CD4-positive, alpha-beta T cell treated with Interferon alpha-2 for 1 hour (primary cell): ENCODE results near the gene TNS1.

Experiments used
- DNase-seq, 2 donors: peaks; one replicate each; pipeline ENCODE4 v3.0.0-alpha.2; 2020 to 2022

Gene TNS1

DNA sequence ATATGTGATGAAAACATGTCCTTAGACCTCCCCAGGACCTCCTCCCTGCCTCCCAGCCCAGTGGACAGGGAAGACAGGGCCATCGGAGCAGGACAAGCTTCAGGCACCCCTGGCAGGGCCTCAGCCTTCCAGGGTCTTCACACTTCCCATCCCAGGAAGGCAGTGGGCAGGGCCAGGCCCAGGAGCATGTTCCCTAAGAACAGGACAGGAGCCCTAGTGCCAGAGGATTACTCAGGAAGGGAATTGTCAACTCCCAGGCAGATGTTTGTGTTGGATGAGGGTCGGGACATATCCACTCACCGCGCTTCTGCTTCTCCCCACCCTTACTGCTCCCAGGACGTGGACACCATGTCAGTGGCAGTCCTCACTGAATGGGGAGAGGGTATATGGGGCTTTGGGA, 138.9 kb downstream of the TNS1 start:
- DNase-seq, result no peak

DNA sequence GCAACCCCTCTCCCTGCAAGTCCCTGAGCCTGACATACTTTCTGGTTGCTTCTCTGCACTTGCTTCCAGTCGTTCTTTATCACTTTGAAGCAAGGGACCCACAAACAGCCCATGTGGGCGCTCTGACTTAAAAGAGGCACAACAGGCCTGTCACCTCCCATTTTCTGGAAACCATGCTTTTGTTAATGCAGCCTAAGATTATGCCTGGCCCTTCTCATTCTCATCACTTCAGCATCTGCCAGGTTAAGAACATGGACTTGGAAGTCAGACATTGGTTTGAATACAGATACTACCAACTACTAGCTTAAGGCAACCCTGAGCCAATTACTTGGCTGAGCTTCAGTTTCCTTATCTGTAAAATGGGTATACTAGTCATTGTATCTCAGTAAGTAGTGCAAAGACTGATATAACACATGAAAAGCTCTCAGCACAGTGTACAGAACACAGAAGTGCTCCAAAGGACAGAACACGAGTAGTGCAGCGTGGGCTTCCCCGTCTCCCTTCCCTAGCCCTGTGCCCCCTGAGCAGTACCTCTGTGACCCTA, 141.4 kb downstream of the TNS1 start:
- DNase-seq, result no peak

DNA sequence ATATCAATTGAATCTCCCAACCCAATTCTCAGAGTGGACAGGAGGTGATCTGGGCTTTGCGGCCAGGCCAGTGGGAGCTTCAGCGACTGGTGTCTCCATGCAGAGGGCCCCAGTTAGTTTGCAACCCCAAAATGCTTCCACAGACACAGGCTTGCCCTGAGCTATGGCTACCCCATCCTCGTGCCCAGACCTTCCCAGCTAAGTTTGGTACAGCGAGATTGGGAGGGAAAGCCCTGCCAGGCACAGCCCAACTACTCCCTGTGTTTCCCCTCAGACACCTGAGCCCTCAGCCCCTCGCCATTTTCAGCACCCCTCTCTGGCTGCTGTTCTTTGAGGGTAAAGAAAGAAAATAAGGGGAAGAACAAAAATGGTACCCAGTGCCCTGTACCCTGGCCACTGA, 142.9 kb downstream of the TNS1 start:
- no peak for DNase-seq

DNA sequence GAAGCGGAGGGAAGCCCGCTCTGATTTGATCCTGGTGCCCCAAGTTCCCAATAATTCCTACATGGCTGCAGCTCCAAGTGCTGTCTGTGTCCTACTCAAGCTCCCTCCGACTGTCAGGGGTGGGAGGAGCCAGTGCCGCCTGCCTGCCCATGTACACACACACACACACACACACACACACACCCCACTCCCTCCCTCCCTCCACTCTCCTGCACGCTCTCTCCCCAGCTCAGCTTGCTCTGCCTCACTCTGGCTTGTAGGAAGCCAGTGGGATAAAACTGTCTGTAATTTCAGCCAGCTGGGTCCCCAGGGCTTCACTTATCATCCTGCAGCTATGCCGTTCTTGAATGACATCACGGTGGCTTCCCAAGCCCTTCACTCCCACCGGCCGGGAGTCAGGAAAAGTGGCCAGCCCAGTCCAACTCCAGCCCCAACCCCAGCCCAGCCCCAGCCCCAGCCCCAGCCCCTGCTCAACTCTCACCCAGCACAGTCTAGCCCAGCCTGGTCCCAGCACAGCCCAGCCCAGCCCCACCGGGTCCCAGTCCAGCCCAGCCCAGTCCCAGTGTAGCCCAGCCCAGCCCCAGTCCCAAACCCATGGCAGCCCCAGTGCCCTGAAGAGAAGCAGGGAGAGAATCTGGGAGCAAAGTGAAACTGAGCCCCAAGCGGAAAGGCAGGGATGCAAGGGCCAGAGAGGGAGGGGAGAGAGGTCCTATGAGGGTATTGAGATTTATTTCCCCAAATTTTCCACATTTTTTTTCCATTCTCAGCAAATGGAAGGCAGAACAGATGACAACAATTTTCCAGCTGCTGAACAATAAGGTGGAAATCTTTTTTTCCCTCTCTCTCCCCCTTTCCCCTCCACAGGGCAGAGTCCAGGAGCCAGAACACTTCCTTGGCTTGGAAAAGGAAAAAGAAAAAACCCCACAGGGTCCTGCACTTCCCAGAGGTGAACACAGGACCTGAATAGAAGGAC, 144.0 kb downstream of the TNS1 start:
- no peak for DNase-seq

DNA sequence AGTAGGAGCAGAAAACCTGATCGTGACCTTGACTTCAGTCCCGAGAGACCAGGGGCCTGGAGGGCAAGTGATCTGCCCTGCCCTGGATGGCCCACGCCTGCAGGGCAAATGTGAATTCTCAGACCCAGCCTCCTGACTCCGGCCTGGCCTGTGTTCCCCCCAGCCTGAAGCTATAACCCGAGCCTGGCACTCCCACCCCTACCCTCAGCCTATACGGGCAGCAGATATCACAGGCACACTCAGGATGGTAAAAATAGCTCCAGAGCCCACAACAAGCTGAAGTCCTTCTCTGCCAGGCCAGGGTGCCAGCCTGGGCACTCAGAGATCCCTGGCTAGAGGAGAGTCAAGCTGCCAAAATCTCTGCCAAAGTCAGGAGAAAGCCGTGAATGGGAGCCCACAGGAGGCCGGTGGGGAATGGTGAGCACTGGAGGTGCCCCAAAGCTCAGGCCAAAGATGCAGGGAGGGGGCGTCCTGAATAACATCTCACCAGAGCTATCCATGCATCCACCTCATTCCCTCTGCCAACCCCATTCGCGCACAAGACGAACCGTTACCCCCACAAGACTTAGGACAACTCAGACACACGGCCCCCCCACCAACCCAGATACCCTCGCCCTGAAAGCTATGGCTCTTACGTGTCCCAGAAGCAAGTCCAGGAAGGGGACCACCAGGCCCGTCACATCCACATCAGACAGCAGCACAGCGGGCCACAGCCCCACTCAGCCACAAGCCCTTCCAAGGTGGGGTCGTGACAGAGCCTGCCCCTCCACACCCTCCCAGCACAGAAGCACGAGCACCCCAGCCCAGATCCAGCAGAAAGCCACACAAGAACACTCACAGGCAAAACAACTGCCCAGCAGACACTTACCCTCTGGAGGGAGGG, 144.9 kb downstream of the TNS1 start:
- no peak for DNase-seq

DNA sequence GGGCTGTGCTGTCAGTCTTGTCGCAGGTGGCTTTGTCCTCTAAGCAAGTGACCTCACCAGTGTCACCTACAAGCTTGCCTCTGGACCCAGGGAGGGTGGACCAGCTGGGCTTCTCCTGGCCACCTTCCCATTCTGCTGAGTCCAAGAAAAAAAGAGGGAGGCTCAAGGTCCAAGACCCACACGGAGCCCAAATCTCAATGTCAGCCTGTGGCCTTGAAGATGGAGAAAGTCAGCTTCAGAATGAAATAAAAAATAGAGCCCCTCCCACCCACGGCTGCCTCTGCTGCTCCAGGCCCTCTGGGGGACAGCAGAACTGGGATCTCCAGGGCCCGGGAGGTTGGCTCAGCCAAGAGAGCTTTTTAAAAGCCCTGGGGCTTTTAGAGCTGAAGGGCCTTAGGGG, 145.9 kb downstream of the TNS1 start:
- no peak for DNase-seq

DNA sequence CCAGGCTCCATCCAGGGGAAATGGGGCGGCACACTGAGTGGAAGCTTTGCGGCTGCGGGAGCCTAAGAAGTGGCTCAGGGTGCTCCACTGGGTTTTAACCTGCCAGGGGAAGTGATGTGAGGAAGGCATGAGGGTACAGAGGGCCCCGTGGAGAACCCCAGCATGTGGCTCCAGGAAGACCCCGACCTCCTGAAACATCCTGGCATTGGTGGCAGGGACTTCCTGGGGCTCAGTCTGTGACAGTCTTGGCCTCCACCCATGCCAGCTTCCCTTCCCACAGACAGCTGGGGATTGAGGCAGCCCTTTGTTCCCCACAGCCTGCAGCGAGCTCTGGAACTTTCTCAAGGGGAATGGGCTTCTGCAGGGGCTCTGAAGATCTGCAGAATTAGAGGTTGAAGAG, 146.6 kb downstream of the TNS1 start:
- no peak for DNase-seq

DNA sequence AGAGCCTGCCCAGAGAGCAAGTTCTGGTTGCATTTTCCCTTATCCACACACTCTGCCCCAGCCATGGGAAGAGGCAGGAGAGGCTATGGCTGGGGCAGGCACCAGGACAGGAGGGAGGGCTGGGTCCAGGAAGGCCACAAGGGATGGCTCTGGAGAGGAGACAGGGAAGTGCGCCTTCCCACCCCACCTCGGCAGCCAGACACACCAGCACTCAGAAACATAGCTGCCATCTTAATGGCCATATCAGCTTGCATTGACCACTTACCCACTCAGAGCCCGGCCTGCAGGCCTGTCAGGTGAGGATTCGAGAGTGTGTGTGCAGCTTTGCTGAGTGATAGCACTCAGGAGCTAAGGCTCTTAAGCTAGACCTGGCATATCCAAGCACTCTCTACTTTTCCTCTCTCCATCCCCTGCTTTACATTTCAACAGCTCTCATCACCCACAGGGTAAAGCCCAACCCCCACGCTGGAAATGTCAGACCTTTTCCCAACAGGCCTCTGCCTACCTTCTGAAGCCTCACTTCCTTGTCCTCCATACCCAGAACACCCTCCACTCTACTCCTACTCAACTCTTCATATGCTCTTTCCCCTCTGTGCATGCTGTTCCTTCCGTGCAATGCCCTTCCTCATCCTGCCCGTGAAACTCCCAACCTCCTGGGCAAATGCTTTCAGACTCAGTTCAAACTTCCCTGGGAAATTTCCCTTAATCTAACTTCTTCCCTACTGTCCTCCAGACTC, 147.9 kb downstream of the TNS1 start:
- no peak for DNase-seq

DNA sequence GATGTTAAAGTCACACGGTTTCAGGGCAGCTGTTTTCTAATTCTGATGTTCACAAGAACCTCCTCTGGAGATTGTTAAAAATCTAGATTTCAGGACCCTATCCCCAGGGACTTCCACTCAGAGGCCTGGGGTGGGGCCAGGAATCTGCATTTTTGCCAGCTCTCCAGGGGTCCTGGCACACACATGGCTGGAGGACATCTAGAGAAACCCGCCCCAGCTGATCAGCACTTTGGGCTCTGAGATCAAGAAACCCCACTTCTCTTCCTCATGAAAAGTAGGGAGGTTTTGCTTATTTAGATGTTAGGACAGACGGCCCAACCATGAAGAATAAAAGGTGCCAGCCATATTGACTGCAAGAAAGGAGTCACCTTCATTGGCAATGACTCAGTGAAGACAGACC, 148.8 kb downstream of the TNS1 start:
- no peak for DNase-seq

DNA sequence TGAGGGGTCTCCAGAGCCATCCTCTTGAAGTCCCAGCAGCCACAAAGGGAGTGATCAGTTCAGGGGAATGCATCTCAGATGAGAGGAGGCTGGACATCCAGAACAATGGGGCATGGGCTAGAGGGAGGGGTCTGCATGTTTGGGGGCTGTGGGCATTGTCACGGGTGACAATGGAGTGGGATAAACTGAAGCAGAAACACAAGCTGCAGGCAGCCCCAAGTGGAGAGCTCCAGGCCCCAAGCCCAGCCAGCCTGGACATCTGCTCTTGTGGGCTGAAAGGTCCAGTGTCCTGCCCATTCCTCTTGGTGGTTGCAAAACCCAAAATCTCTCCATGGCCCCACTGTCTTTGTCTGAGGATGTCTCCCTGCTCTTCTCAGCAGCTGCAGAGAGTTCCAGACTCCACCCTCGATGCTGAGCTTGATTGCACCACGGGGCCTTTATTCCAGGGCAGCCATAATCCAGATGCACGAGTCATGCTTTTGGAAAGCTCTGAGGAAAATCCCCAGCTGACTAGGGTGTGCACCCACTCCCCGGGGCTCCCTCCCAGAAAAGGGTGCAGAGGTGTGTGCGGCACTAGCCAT, 149.4 kb downstream of the TNS1 start:
- DNase-seq, result no peak

DNA sequence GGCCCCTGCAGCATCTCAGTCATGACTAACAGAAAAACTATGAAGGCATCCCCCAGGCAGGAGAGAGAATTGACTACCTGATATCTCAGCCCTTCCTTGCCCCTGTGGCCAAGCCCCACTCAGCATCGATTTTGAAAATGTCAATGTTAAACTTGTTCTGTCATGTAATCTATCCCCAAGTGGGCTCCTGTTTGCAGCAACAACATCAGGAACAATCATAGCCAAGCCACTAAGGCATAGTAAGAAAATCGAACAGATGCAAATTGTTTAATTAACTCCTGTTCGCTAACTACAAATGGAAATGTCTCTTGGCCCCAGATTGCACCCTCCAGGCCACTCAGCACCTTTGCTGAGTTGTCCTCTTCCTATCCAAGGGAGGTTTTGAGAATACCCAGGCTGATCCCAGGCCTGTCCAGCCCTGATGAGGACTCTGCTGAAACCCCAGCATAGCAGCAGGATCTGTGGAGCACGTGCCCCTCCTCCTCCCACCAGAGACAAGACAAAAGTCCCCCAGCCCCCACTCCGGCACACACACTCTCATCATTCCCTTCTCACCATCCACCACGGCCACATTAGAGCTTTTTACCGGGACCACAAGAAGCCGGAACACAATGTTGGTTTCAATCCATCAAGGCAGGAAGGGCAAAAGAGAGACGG, 150.1 kb downstream of the TNS1 start:
- DNase-seq, result no peak

DNA sequence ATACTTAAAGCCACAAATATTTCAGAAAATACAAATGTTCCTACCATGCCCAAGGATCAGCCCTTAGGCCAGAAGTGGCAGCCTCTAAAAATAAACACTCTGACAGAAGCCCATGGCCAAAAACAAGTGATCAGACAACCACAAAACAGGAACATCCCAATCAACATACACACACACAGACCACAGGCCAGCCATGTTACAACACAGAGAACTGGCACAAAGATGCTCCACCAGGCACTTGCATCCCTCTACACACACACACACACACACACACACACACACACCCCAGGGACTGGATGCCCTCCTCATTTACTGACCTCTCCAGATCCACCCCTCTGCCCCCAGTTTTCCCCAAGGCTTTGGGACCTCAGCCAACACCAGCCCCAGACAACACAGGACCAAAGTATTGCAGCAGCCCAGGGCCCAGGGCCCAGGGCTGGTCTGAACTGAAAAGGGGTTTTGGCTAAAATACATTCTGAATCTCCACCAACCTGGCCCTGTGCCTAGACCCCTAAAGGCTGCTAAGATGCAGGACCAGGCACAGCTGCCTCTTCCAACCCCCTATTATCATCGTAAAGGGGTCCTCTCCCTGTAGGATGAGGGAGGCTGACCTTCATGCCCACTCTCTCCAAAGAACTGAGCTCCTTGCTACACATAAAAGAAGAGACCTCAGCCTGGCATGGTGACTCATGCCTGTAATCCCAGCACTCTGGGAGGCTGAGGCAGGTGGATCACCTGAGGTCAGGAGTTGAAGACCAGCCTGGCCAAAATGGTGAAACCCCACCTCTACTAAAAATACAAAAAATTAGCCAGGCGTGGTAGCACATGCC, 151.4 kb downstream of the TNS1 start:
- DNase-seq, result peak in 1 of 2 donors; percentile 12

DNA sequence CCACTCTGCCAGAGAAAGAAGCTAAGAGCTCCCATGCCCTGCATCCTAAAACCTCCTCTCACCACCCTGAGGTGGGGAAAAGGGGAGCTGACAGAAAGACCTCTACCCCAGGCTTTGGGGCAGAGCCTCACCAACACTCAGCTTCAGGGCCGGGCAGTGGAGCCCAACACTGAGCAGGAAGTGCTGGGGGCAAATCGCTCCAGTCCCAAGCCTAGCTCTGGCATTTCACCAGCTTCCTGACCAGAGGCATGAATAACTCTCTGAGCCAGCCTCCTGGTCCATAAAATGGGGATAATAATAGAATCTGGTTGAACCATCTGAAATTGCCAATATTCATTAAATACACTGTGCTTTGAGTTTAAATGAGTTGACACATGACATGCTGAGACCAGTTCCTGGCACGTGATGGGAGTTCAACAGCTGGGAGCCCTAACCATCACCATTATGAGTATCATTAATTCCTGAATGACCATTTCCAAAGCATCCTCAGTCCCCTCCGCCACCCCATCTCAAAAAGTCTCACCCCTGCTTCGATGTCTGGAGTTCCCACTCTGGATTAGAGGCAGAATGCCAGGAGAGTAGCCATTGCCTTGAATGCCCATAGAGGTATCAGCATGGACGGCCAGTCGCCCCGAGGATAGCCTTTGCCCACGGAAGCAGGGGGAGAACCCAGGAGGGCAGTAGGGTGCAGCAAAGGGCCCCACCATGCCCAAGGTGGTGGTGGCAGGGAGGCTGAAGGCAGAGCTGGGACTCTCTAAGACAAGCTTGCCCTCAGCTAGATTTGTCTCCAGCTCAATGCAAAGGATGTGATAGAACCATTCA, 153.4 kb downstream of the TNS1 start:
- DNase-seq, result no peak

DNA sequence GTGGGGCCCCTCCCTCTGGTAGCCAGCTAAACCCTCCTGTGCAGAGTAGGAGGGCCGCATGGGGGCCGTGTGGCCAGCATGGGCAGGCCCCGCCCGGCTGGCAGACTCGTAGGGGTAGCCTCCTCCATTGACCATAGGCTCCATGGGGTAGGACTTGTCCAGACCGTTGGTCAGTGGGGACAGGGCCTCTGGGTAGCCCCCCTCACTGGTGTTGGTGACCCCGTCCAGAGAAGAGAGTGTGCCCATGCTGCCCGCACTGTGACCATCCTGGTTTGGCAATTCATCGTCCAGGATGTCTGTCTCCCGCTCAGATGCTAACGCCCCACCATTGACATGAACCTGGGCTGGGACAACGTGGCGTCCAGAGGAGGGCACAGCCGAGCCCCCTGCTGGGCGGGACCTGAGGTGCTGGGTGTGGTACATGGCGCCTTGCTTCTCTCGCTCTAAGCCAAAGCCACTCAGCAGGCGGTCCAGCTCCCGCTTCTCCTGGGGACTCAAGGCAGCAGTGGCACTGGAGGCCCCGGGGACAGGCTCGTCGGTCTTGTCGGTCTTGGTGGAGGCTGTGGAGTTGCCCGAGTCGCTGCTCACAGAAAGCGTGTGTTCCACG, 154.3 kb downstream of the TNS1 start:
- DNase-seq, result no peak

DNA sequence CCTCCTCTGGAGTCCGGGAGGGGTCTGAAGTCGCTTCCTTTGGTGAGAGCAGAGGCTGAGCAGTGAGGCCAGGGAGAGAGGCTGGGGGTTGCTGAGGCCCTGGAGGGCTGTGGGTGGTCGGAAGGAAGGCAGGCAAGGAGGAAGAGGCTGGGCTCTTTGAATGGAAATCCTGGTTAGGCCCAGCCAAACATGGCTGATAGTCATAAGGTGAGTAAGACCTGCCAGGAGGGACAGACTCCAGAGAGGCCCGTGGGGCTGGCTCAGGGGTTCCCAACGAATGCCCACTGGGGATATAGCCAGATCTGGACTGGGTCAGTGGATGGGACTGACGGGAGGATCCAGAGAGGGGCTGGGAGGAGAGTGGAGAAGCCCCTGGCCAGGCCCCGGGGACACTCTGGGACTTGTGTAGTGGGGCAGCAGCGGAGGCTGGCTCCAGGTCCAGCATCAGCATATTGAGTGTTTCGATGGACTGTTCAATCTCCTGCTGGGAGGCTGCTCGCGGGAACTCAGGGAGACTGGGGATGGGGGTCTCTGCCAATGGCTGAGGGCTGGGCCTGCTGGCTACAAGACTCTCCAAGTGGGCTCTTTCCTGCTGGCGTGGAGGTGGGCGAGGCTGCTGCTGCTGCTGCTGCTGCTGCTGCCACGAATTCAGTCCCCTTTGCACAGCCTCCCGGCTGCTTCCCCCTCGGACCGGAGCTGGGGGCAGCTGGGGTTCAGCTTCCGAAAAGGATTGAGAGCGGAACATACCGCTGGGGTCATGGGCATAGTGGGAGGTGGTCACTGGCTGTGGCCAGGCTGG, 155.0 kb downstream of the TNS1 start:
- no peak for DNase-seq

DNA sequence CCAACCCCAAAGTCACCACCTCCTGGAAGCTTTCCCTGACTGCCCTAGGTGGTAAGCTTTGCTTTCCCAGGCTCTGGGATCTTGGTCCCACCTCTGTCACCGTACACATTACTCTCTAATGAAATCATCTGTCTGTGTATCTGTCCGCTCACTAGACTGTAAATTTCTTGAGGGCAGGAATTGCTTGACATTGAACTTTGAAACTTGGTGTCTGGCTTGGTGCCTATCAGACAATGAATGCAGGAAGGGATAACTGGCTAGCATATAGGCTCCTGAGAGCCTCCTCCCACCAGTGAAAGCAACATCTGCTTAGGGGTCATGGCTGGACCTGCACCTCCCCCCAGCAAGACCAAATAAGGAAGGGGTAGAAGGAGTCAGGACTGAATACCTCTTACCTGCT, 155.7 kb downstream of the TNS1 start:
- DNase-seq, result no peak

DNA sequence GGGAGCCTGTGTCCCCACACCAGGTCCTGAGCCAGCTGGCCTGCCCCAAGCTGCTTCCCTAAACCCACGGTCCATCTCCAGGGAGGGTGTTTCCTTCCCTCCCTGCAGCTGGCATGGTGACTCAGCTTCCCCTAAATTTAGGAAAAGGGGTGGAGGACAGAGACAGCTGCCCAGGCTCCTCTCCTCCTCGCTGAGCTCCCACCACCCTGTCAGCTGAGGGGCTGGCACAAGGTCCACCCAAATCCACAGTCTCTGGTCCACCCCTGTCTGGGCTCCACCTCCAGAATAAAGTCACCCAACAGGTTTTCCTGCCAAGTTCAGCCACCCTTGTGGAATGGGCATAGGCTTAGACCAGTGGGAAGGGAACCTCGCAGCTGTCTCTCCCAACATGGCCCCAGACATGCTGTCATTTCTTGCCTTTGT, 156.5 kb downstream of the TNS1 start:
- DNase-seq, result no peak

DNA sequence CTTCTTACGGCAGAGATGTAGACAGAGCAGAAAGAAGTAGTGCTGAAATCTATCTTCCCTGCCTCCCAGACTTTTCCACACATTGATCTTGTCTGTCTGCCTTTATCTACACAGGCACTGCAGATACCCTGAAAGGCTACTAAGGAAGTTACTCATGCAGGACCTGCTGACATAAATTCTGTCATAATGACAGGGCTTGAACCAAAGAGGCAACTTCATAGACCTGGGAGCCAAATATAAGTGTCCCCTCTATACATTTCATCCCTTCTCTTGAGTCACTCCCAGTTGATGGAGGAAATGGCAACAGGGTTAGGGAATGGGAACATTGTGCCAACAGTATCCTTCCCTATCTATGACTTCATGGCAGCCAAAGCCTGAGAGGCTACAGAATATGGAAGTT, 157.5 kb downstream of the TNS1 start:
- DNase-seq, result no peak

DNA sequence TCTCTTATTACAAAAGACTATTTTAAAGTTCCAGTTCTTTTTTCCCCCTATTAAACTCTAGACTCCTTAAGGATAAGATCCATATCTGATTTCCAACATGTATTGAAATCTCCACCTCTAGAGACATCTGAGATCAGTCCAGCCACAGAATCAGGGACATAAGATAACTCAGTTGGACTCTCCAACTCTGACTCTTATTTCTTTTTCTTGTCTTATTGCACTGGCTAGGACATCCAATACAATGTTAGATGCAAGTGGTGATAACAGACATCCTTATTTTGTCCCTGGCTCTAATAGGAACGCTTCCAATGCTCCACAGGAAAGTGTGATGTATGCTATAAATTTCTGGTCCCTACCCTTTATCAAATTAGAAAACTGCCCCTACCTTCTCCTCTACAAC, 158.1 kb downstream of the TNS1 start:
- no peak for DNase-seq
